Measurements from ENCODE around the gene NUP205.
"Not testable (repeated sequence)": the region's sequence is repeated elsewhere in the genome, so short reads cannot be mapped to it uniquely, and the experiment has no call there.

The NUP205 gene

DNA sequence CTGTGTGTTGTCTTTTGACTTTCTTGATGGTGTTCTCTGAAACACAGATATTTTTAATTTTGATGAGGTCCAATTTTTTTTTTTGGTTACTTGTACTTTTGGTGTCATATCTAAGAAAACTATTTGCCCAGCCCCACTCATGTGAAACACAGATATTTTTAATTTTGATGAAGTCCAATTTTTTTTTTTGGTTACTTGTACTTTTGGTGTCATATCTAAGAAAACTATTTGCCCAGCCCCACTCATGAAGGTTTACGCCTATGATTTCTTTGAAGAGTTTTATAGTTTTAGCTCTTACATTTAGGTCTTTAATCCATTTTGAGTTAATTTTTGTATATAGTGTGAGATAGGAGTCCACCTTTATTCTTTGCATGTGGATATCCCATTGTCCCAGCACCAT is 109.9 kb downstream of the NUP205 start:
- DNase-seq (ENCODE audit: low read depth in 2 of 2): not testable (repeated sequence)

DNA sequence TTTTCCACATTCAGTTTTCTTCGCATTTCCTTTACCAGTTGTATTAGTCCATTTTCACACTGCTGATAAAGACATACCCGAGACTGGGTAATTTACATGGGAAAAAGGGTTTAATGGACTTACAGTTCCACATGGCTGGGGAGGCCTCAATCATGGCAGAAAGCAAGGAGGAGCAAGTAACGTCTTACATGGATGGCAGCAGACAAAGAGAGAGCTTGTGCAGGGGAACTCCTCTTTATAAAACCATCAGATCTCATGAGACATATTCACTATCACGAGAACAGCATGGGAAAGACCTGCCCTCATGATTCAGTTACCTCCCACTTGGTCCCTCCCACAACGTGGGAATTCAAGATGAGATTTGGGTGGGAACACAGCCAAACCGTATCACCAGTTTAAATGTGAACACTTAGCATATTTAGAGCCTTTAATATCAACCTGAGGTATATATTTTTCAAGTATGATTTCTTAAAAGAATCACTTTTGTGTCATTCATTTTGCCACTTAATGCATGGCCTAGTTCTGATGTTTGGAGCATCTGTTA is 111.2 kb downstream of the NUP205 start:
- not testable (repeated sequence) for DNase-seq (ENCODE audit: low read depth in 2 of 2)

DNA sequence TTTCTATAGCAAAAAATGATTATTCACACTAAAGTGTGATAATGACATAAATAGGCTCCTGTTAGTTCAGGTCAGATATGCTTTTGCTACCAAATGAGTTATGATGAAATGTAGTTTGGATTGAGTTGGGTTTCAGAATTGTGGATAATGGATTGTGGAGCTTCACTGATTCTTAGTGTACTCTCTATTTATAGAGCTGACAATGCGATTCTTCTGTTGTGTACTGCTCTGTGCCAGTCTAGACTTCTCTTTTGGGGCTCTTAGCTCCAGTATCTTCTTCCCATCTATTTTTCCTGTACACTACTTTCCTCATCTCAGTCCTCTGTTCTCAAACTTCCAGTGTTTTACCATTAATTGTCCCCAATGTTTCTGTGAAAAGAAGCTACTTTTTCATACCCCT is 112.1 kb downstream of the NUP205 start:
- DNase-seq (ENCODE audit: low read depth in 2 of 2): no peak

DNA sequence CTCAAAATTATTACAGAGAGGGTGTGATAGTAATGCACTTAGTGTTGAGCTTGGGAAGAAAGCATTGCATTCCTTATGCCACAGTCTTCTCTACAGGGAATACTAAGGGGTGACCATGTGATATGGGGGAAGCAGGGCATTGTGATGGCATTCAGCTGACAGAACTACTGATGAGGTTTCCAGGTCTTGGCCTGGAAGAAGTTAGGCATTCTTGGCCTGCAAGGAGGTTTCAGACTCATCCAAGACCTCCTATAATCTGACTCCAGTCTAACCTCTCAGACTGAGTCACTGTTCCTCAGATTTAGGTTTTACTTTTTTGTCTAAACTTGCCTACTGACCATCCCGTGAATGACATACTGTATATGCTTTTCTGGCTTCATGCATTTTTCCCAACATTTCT is 112.5 kb downstream of the NUP205 start:
- DNase-seq (ENCODE audit: low read depth in 2 of 2): no peak

DNA sequence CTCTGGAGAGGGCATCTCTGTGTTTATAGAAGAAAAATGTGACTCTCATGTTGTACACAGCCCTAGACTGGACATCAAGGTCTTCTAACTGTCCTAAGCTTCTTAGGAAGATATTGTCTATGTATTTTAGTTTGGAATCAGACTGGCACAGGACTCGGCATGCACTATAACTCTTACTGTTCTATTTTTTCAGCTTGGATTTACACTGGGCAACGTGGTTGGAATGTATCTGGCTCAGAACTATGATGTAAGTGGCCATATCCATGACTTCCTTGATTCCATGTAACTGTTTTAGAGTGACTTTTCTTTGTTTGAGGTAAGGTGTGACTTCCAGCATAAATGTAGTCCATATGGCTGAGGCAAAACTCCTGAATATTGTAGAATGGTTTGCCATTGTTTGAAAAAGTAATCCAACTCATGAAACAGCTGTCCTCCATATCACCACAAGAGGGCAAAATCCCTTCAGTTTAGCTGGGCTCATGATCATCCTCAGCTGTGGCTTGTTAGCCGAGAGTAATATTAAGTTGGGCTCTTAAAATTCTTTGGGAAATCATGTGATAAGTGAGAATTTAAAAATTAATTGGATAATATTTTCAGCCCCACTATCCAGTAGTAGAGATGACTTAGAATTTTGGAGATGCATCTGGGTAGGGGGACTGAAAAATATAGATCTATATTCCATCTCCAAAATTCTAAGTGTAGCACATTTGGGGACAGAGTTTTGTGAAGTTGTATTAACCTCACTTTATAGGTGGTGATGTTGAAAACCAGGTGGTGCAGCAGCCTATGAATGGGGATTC is 115.0 kb downstream of the NUP205 start:
- no peak for DNase-seq (ENCODE audit: low read depth in 2 of 2)

DNA sequence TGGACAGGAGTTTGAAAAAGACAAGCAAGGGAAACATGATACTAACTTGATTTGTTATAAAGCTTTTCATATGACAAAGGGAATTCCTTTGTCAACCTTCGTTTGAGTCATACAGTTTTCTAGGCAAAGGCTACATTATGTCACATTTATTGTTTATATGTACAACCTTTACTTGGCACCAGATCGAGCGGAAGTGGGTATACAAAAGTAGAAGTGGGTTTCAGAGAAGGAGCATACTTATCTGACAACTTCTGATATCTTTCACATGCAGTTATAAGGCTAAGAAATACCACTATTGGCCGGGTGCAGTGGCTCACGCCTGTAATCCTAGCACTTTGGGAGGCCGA is 115.6 kb downstream of the NUP205 start:
- no peak for DNase-seq (ENCODE audit: low read depth in 2 of 2)

DNA sequence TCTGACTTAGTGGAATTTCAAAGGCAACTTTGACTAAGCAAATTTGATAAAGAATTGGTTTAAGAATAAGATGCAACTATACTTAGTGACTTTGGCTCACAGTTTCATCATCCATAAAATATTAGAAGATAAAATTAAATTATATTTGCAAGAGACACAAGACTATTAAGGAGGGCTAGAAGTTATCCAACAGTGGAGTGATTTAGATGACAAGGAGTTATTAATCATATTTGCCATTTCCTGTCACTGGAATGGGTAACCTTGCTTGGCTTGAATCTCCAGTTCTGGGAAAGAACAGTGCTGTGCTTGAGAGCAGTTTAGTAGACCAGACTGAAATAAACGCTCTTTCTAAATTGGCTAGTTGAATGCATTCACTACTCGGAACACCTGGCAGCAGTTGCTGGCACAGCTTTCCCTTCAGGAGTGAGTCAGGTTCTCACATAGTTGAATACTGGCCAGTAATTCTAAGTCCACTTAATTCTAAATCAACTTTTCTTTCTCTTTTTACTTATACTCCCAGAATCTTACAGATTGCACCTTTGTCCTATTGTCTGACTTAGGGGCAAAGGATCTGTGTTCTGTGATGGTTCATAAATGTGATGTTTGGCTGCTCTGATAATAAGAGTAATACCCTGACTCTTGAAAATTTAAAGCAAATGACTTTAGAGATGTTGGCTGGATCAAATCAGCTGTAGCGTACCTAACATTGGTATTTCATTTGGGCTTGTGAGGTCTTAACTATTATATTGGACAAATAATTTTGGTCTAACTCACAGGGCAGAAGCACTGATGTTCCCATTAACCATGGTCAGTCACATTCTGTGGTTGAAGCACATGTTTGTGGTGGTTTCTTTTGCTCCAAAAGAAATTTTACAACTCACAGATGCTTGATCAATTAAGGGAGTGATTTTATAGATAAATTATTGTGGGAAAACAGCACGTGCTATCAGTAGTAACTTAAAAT is 121.2 kb downstream of the NUP205 start:
- no peak for DNase-seq (ENCODE audit: low read depth in 2 of 2)

DNA sequence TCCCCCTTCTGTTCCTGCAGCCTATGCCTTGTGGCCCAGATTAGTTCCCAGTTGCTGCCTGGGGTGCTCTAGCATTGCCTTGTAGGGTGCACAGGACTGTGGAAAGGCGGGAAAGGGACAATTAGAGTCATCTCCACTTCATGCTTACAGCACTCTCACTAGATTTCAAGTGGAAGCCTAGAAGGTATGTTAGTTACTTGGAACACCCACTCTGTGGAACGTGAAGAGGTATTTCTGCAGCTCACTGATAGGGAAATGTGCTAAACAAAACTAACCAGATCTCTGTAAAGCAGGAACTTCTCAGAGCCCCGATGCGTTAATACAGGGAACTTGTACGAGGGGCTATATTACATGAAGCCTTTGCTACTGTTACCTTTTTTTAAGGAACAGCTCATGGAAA is 124.0 kb downstream of the NUP205 start:
- no peak for DNase-seq (ENCODE audit: low read depth in 2 of 2)

DNA sequence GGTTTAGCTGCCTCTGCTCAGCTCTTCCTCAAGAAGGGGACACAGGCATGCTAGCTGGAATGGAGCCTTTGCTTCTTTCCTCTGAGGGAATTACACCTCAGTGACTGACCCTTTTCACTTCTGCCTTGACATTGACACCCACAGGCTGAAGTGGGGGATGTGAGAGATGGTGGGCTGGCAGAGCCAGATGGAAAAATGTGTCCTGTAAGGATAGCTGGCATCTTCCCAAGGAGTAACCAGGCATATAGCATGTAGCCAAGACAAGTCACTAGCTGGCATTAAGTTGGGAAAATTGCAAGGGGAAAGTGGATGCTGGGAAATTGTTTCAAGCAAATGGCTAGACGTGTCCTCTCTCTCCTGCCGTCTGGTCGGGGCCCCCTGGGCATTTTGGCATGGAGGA is 124.5 kb downstream of the NUP205 start:
- no peak for DNase-seq (ENCODE audit: low read depth in 2 of 2)

DNA sequence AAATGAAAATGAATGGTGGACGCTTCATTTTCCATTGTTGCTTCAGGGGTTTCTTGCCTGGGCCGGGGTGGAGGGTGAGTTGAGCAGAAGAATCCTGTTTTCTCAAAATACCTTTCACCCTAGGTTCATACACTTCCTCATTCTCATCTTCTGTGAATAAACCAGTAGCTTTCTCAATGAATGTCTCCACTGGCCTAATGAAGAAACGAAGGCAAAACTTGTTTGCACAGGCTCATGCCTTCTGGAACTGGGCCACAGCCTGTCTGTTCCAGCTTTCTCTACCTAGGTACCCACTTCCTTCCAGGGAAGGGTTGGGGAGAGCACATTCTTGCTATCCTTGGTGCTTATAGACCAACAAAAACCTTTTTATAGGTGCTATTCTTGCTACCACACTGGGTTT is 125.9 kb downstream of the NUP205 start:
- DNase-seq (ENCODE audit: low read depth in 2 of 2): no peak

DNA sequence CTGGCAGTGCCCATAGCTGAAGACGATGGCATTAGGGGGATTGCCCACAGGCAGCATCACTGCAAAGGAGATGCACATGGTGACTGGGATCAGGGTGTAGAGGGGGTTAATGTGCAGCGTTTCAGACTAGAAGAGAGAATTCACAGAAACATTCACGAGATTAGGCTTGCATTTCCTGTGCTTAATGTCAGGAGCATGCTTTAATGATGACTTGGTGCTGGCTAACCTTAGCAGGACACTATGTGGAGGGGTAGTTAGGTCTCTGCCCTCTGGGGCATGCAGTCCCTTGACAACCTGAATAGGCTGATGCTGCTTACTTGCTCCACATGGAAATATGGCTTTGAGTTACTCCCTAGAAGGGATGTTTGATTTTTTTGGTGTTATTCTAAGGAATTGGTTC is 126.4 kb downstream of the NUP205 start:
- no peak for DNase-seq (ENCODE audit: low read depth in 2 of 2)

DNA sequence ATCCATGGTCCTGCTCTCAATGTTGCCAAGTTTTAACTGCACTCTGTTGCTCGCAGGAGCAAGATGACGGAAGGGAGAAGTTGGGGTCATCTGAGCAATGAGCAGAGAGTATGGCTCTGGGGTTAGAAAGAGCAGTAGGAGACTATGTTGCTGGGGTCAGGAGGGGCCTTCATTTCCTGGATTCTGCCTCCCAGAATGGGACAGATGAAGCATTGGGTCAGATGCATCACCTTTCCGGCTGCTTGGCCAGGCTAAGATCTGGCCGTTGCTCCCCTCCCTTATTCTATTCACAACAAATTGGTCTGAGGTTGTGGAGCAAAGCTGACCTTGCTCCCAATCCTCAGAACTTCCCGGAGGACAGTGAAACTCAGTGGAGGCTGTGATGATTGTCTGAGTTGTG is 127.0 kb downstream of the NUP205 start:
- no peak for DNase-seq (ENCODE audit: low read depth in 2 of 2)

DNA sequence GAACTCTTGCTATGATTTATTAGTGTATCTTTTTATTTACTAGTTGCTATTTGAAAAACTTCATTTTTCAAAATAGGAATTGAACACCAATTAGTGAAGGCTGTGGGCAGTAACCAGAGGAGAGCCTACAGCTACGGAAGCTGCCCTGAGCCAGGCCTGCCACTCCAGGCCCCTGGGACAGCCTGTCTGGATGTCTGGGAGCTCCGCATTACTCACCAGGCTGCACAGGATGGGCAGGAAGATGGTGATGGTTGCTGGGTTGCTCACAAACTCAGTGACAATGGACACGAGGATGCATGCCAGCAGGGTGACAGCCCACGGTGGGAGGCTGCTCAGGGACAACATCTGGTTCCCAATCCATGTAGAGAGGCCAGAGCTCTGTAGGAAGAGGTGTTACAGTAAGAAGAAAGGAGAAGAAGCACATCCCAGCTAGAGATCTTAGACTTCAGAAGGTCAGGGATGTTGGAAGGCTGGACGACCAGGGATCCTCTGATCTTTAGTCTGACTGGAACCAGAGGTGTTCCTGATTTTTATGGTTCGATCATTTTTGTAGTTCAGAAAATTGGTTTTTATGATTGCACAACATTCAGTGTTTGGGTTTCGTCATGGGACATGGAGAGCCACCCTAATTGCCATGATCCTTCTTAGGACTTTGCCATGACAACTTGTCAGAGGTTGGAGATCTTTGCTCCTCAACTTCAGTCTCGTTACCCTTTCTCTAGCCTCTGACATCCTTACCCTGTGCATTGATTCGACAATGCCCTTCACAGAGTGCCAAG is 127.8 kb downstream of the NUP205 start:
- no peak for DNase-seq (ENCODE audit: low read depth in 2 of 2)

DNA sequence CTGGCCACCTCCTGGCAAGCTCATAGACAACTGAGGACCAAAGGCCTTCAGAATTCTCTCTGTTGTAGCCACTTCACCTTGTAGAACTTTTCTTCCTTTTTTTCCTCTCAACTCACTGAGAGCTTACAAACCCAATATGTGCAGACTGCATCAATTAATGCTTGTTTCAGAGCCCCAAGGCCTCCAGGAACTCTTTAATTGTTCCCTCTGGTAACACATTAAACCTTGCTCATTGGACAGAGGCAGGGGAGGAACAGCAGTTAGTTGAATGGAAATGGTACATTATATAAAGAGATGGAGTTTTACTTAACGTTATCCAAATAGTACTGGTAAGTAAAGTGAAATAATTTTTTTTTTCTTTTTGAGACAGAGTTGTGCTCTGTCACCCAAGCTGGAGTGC is 129.7 kb downstream of the NUP205 start:
- no peak for DNase-seq (ENCODE audit: low read depth in 2 of 2)

DNA sequence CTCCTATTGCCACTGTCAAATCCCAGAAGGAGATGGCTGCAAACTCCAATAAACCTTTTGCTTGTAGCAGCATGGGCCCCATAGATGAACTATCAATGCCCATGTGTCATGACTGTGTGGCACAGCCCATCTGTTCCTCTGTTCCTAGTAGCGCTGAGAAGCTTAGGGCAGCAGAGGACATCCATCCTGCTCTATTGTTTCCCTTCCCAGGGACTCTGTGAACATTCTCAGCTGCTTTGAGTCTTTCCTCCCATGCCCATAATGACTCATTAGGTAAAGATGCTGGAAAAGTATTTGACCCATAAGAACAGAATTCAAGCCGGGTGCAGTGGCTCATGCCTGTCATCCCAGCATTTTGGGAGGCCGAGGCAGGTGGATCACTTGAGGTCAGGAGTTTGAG is 132.8 kb downstream of the NUP205 start:
- no peak for DNase-seq (ENCODE audit: low read depth in 2 of 2)

DNA sequence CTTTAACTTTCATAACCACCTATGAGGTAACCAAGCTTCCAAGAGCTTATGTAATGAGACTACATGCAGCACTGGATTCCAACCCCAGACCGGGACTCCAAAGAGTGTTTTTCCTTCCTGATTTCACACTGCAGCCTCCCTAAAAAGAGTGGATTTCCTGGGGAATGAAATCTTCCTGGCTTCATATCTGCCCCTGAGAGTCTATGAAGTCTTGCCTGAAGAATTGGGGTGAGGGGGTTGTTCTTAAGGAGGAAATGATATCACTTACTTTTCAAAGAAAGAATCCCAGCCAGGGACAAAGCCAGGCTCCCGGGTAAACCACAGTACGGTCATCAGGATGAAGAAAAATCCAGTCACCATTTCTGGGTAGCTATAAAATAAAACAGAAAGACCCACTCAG is 134.3 kb downstream of the NUP205 start:
- no peak for DNase-seq (ENCODE audit: low read depth in 2 of 2)

DNA sequence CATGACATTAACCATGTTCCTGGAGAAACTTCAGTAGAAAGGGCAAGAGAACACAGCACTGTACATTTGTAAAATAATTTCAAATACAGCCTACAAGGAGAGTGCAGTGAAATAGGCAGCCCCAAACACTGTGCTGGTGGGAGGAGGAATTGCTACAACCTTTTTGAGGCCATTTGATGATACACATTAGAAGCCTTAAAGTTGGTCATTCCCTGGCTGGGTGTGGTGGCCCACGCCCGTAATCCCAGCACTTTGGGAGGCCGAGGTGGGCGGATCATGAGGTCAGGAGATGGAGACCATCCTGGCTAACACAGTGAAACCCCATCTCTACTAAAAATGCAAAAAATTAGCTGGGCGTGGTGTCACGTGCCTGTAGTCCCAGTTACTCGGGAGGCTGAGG is 134.9 kb downstream of the NUP205 start:
- not testable (repeated sequence) for DNase-seq (ENCODE audit: low read depth in 2 of 2)

DNA sequence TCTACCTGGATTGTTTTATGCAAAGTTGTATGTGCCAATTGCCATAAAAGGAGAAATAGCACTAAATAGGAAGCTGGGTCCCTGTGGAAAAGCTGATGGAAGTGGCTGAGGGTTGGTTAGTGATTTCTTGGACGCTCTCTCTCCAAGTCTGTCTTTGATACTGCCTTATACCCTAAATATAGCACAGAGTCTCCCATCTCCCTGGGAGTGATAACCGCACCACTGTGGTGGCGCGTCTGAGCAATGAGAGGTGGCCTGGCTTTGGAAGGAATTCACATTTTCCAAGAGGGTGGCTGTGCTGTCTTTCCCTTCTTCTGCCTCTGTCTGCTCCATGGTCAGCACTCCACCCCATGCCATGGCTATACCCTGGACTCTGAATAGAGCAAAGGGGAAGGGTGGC is 135.8 kb downstream of the NUP205 start:
- no peak for DNase-seq (ENCODE audit: low read depth in 2 of 2)

DNA sequence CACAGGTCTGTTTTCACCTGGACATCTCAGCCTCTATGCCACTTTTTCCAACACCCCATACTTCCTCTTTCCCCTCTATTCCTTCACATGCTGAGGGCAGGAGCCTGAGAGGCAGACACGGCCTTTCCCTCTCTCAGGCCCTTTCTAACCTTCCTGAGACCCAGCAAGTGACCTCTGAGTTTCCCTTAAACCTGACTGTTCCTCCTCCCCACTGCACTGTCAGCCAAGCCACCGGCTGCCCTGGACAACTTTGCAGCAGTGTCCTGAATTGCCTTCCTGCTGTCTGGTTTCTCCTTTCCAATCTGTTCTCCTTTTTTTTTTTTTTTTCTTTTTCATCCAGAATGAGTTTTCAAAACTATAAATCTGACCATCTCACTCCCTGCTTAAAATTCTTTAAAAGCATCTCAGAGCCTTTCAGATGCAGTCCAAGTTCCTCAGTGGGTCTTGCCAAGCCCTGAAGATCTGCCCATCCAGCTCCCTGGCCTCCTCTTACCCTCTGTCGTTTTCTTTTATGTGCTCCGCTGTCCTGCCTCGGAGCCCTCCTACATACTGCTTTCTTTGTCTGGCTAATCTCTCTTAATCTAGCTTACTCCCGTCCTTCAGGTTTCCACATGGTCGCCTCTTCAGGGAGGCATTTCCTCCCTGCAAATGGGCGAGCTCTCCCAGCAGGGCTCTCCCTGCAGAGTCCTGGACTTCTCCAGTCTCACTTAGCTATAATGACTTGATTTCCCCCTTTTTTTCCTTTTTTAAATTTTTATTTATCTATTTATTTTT is 139.7 kb downstream of the NUP205 start:
- no peak for DNase-seq (ENCODE audit: low read depth in 2 of 2)
